SK-N-SH (cell line): ENCODE results near the gene ATP6V1G3.

ENCODE experiments used
- EP300 ChIP-seq, 2 experiments: IDR thresholded peaks; 2 replicates each; pipeline versions ENCODE4 v1.4.0 to v1.6.1; 2012; ENCODE audit warnings: borderline replicate concordance in 1 of 2, low read depth in 1 of 2, low read length in 1 of 2
- EZH2phosphoT487 ChIP-seq: fragments of 200-600 bp; sonication (generic); IDR thresholded peaks from 2 replicates; pipeline ENCODE4 v1.6.1; 2017; ENCODE audit warnings: low read depth, mixed run types, mild to moderate bottlenecking, antibody characterized with exemption, moderate library complexity, borderline replicate concordance
- FOXJ3 ChIP-seq: sonication (generic); formaldehyde crosslinking; IDR thresholded peaks from 2 replicates; pipeline ENCODE4 v1.5.1; 2020; ENCODE audit warnings: mild to moderate bottlenecking, missing genetic modification reagents
- MAX ChIP-seq: IDR thresholded peaks from 2 replicates; pipeline ENCODE4 v1.4.0; 2012; ENCODE audit warnings: low read depth
- MEF2A ChIP-seq: IDR thresholded peaks from 2 replicates; pipeline ENCODE4 v1.4.0; 2012; ENCODE audit warnings: low read depth, borderline replicate concordance
- NFIC ChIP-seq: IDR thresholded peaks from 2 replicates; pipeline ENCODE4 v1.4.0; 2012; ENCODE audit warnings: borderline replicate concordance
- POLR2AphosphoS5 ChIP-seq: IDR thresholded peaks from 2 replicates; pipeline ENCODE4 v1.6.1; 2012; ENCODE audit warnings: low read depth, low read length
- TEAD4 ChIP-seq: IDR thresholded peaks from 2 replicates; pipeline ENCODE4 v1.4.0; 2012; ENCODE audit warnings: mild to moderate bottlenecking, borderline replicate concordance; ENCODE audit not compliant: insufficient read depth
- USF2 ChIP-seq: fragments of 150-350 bp; IDR thresholded peaks from 2 replicates; pipeline ENCODE4 v1.6.1; 2017; ENCODE audit warnings: antibody characterized with exemption, low read length, low read depth, borderline replicate concordance
- TF ChIP-seq, protein P1 (sequence below): fragments of 200-600 bp; sonication (generic); IDR thresholded peaks from 2 replicates; pipeline ENCODE4 v1.6.1; 2017; ENCODE audit warnings: antibody characterized with exemption, mild to moderate bottlenecking, moderate library complexity
- TF ChIP-seq, protein P2 (sequence below): IDR thresholded peaks from 2 replicates; pipeline ENCODE4 v1.6.1; 2012; ENCODE audit warnings: mild to moderate bottlenecking, low read depth, low read length, moderate library complexity

DNA sequence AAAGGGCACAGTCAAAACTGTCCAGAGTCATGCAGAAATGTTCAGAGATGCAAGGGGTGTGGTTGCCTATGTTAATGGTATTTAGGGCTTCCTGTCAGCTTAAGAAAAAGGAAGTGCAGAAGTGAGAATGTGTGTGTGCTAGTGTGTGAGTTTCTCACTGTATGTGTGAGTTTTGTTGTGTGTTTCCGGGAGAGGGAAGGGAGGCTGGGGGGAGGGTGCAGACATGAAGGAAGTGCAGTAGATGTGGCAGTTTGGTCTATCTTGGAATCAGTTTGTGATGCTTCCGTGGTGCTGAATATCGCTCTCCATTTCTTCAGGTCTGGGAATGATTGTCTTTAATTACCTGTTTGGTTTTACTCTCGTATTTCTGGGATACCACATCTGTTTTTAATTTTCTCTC is 16.5 kb upstream of the ATP6V1G3 start:
- TF ChIP-seq, protein P1, sequence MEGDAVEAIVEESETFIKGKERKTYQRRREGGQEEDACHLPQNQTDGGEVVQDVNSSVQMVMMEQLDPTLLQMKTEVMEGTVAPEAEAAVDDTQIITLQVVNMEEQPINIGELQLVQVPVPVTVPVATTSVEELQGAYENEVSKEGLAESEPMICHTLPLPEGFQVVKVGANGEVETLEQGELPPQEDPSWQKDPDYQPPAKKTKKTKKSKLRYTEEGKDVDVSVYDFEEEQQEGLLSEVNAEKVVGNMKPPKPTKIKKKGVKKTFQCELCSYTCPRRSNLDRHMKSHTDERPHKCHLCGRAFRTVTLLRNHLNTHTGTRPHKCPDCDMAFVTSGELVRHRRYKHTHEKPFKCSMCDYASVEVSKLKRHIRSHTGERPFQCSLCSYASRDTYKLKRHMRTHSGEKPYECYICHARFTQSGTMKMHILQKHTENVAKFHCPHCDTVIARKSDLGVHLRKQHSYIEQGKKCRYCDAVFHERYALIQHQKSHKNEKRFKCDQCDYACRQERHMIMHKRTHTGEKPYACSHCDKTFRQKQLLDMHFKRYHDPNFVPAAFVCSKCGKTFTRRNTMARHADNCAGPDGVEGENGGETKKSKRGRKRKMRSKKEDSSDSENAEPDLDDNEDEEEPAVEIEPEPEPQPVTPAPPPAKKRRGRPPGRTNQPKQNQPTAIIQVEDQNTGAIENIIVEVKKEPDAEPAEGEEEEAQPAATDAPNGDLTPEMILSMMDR, result no peak
- TF ChIP-seq TEAD4, result no peak
- no peak for TF ChIP-seq USF2
- no peak for TF ChIP-seq MAX
- no peak for TF ChIP-seq POLR2AphosphoS5
- TF ChIP-seq EP300 (IDR thresholded peaks at IDR 0.05; ENCODE audit: borderline replicate concordance in 1 of 2, low read depth in 1 of 2, low read length in 1 of 2), result no peak
- TF ChIP-seq NFIC, result no peak
- TF ChIP-seq EZH2phosphoT487, result no peak
- TF ChIP-seq, protein P2, sequence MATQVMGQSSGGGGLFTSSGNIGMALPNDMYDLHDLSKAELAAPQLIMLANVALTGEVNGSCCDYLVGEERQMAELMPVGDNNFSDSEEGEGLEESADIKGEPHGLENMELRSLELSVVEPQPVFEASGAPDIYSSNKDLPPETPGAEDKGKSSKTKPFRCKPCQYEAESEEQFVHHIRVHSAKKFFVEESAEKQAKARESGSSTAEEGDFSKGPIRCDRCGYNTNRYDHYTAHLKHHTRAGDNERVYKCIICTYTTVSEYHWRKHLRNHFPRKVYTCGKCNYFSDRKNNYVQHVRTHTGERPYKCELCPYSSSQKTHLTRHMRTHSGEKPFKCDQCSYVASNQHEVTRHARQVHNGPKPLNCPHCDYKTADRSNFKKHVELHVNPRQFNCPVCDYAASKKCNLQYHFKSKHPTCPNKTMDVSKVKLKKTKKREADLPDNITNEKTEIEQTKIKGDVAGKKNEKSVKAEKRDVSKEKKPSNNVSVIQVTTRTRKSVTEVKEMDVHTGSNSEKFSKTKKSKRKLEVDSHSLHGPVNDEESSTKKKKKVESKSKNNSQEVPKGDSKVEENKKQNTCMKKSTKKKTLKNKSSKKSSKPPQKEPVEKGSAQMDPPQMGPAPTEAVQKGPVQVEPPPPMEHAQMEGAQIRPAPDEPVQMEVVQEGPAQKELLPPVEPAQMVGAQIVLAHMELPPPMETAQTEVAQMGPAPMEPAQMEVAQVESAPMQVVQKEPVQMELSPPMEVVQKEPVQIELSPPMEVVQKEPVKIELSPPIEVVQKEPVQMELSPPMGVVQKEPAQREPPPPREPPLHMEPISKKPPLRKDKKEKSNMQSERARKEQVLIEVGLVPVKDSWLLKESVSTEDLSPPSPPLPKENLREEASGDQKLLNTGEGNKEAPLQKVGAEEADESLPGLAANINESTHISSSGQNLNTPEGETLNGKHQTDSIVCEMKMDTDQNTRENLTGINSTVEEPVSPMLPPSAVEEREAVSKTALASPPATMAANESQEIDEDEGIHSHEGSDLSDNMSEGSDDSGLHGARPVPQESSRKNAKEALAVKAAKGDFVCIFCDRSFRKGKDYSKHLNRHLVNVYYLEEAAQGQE, result 0 out of 2 replicates have a peak, but pooled peaks have one; percentile 17
- TF ChIP-seq MEF2A, result no peak
- TF ChIP-seq FOXJ3, result no peak
